Transverse colon (tissue), 4 donors: ENCODE results near the gene BRCA2.

Experiments
- CTCF ChIP-seq, 5 experiments: fragments of 200-600 bp in 3 of 5; fragments of 450-650 bp in 2 of 5; sonication (generic) in 3 of 5; IDR thresholded peaks; 1 replicate in 2 of 5; 2 replicates in 3 of 5; pipeline ENCODE4 v1.5.1; 2016 to 2017; ENCODE audit warnings: antibody characterized with exemption in 5 of 5, inconsistent platforms in 3 of 5, mild to moderate bottlenecking in 2 of 5, moderate library complexity in 1 of 5
- POLR2A ChIP-seq: fragments of 450-650 bp; IDR thresholded peaks from one replicate; pipeline ENCODE4 v1.6.1; 2016; ENCODE audit warnings: antibody characterized with exemption, mild to moderate bottlenecking, moderate library complexity
- POLR2AphosphoS5 ChIP-seq, 3 donors: sonication (generic); formaldehyde crosslinking; IDR thresholded peaks; one replicate each; pipeline ENCODE4 v1.6.1; 2016; ENCODE audit warnings: antibody characterized with exemption in 3 of 3

- TF ChIP-seq CTCF (IDR thresholded peaks at IDR 0.05) (no peak), POLR2A (no peak), POLR2AphosphoS5 (IDR thresholded peaks at IDR 0.05) (no peak)
These were observed 111.9 kb downstream of the BRCA2 start for GRCh38 chr13:32426990-32427851.
